ENCODE results near the gene XPO5.

- TF ChIP-seq POLR2A (IDR thresholded peaks at IDR 0.05) (no peak), CTCF (IDR thresholded peaks at IDR 0.05 in 8 of 11, conservative IDR thresholded peaks at IDR 0.05 in 3 of 11) (no peak), POLR2AphosphoS5 (IDR thresholded peaks at IDR 0.05) (no peak)
These were observed 9.2 kb upstream of the XPO5 start for GRCh38 chr6:43584892-43585570.
